GM04504 (cell line): ENCODE results near the gene MDGA2.
"Not testable (repeated sequence)": the region's sequence is repeated elsewhere in the genome, so short reads cannot be mapped to it uniquely, and the experiment has no call there.

Experiments used
- DNase-seq: peaks from one replicate; pipeline ENCODE4 v3.0.0-alpha.2; 2012; ENCODE audit warnings: low read depth

Gene MDGA2

GRCh38 chr14:47328376-47328775 is 347.0 kb downstream of the MDGA2 start:
- DNase-seq, result no peak

- DNase-seq, result no peak
Observed at GRCh38 chr14:47327336-47327735, 348.1 kb downstream of the MDGA2 start.

- no peak for DNase-seq
Observed at GRCh38 chr14:47322751-47323150, 352.7 kb downstream of the MDGA2 start.

DNA sequence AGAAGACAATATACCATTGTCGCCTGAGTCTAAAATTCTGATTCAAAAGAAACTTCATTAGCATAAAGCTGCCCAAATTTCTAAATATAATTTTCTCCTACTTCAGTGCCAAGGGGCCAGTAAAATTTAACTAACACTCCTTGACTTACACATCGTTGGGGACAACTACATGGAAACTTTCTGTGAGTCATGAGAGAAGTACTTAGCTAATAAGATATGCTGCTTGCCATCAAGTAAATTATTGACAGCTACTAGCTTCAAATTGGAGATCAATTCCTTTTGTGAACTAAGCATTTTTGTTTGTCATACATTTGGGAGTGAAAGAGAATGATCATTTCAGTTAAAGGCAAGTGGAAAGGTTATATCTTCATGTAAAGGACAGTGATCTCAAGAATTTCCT is 373.3 kb downstream of the MDGA2 start:
- no peak for DNase-seq

- DNase-seq, result no peak
Observed at GRCh38 chr14:47300796-47301195, 374.6 kb downstream of the MDGA2 start.

DNA sequence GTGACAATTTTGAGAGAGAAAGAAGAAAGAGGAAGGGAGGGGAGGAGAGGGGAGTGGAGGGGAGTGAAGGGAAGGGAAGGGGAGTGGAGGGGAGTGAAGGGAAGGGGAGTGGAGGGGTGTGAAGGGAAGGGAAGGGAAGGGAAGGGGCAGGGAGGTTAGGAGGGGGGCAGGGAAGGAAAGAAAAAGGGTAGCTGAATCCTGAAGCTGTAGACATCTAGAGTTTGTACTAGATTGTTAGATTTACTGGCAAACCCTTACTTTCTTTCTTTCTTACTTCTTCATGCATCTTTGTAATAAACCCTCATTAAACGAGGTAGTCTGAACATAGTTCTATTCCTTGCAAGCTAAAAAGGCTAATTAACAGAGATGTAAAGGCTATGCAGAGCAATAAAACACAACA is 378.0 kb downstream of the MDGA2 start:
- no peak for DNase-seq

GRCh38 chr14:47284283-47284682 is 391.1 kb downstream of the MDGA2 start:
- no peak for DNase-seq

DNA sequence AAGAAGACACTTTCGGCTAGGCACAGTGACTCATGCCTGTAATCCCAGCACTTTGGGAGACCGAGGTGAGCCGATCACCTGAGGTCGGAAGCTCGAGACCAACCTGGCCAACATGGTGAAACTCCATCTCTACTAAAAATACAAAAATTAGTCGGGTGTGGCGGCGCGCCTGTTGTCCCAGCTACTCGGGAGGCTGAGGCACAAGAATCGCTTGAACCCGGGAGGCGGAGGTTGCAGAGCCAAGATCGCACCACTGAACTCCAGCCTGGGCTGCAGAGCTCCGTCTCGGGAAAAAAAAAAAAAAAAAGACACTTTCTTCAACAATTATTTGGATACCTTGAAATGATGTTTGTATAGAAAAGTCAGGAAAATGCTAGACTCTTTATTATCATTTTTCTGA is 393.6 kb downstream of the MDGA2 start:
- DNase-seq, result not testable (repeated sequence)

DNA sequence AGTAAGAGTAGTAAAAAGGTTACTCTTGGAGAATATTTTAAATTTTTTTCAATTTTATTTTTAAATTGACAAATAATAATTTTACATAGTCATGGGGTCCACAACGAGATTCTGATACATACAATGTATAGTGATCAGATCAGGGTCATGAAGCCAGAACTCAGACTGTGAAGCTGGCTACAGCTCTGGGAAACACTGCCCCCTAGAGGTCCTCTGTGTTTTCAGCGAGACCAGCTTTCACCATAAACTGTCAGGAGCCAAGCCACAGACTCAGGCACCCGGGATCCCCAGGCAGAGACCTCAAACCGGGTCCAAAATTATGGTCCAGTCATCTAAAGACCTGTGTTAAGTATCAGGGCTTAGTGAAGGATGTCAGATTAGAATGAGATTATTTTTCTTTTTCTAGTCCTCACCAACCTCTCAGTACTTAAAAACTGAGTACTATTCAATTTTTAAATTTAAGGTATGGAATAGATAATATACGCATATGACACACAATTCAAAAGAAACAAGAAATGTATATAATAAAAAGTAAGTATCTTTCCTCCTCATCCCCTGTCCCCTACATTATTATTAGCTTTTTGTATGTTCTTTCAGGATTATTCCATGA is 397.1 kb downstream of the MDGA2 start:
- no peak for DNase-seq

DNA sequence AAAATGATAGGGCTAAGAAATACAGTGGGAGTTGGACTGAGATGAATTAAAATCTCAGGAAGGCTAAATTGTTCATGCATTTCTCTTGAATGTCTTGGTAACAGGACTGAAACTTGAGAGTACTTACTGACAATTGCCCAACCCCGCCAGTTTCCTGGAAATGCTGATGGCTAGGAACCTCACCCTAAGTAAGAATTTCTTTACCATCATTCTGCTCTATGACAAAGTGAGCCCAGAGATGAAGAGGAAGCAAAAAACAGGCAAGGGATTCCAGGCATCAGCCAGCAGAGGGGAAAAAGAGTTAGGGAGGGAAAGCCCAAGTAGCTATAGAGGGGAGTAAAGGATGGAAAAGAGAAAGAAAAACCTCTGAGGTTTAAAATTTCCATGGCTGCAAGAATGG is 397.7 kb downstream of the MDGA2 start:
- no peak for DNase-seq

- DNase-seq, result no peak
Observed at GRCh38 chr14:47276931-47277330, 398.5 kb downstream of the MDGA2 start.

- DNase-seq, result no peak
Observed at GRCh38 chr14:47273939-47274338, 401.5 kb downstream of the MDGA2 start.

DNA sequence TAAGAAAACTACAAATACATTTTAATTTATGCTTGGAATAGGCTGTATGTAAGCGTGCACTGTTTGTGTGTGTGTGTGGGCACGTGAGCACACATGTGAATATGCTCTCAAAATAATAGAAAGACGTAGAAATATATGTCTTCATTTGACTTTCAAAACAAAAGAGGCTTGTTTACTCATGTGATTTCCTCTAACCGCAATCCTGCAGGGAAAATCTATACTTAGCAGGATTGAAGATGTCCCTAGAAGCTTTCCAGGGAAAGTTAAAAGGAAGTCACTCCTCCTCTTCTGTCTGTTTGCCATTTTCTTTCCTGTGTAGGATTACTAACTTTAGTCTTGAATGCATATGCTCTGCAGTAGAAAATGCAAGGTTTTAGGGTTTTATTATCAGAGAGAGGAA is 404.7 kb downstream of the MDGA2 start:
- no peak for DNase-seq

GRCh38 chr14:47269756-47270492 is 405.5 kb downstream of the MDGA2 start:
- DNase-seq, result no peak

DNA sequence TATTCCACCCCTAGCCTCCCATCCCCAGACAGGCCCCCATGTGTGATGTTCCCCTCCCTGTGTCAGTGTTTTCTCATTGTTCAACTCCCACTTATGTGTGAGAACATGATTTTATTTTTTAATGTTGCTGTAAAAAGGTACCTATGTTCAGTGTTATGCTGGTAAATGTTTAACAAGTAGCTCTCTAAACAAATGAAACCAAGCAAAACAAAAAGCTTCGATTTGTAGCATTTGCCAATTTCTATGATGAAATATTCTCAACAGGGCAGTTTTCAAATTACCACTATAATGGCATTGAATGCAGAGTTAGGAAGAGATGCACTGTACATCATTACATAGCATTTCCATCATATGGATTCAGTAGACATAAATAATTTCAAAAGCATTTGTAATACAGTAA is 410.6 kb downstream of the MDGA2 start:
- no peak for DNase-seq

- no peak for DNase-seq
Observed at GRCh38 chr14:47262801-47263200, 412.6 kb downstream of the MDGA2 start.

DNA sequence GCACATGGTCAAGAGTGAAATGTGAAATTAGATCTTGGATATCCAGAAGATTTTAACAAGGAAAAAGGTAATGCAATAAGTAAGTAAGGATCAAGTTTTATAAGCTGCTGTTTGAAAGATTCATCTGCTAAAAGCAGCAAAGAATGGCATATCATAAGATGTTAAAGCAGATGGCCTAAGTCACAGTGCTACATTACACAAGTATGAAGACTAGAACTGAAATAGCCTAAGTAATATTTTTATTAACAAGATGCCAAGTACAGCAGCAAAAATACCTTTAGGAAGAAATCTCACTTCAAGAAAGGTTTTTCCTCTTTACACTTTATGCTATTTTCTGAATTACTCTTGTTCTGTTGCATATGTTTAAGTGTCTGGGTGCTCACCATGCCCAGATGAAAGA is 414.1 kb downstream of the MDGA2 start:
- no peak for DNase-seq

DNA sequence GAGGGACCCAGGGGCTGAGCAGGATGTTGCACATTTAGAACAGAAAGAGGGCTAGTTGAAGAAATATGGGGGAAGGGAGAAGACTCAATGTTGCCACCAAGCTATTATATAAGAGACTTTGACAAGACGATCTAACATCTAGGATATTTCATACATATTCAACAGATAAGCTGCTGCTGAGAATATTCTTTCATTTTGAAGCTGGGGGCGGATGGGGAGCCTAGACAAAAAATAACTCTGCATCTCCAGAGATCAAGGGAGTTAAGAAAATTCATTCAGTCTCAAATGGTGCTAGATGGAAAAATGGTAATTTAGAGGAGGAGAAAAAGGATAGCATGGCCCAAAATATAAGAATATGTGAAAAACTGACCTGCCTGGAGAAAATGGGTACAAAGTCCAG is 415.6 kb downstream of the MDGA2 start:
- DNase-seq, result no peak

DNA sequence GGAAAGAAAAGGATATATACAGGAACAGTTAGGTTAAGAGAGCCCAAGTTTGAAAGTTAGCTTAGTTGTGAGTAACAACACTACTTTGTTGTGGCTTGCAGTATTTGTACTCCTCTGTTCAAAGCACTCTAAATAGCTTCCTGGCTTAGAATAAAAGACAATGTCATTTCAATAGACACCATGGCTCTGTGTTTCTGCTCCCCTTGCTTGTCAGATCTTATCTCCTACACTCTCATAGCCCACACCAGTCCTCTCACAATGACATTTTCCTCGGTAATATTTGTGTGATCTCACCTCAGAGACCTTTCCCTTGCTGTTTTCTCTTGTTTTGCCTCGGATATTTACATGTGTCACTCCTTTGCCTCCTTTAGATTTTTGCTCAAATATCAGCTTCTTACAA is 418.4 kb downstream of the MDGA2 start:
- no peak for DNase-seq

- DNase-seq, result no peak
Observed at GRCh38 chr14:47252802-47253201, 422.6 kb downstream of the MDGA2 start.

GRCh38 chr14:47246367-47246766 is 429.0 kb downstream of the MDGA2 start:
- DNase-seq, result no peak

GRCh38 chr14:47242579-47242978 is 432.8 kb downstream of the MDGA2 start:
- DNase-seq, result not testable (repeated sequence)

GRCh38 chr14:47240748-47241437 is 434.5 kb downstream of the MDGA2 start:
- DNase-seq, result no peak
